ENCODE measurements around the gene RNF141.
A peak's percentile ranks its signal among the peaks of the same experiment; 100 is the strongest.

The RNF141 gene

DNA sequence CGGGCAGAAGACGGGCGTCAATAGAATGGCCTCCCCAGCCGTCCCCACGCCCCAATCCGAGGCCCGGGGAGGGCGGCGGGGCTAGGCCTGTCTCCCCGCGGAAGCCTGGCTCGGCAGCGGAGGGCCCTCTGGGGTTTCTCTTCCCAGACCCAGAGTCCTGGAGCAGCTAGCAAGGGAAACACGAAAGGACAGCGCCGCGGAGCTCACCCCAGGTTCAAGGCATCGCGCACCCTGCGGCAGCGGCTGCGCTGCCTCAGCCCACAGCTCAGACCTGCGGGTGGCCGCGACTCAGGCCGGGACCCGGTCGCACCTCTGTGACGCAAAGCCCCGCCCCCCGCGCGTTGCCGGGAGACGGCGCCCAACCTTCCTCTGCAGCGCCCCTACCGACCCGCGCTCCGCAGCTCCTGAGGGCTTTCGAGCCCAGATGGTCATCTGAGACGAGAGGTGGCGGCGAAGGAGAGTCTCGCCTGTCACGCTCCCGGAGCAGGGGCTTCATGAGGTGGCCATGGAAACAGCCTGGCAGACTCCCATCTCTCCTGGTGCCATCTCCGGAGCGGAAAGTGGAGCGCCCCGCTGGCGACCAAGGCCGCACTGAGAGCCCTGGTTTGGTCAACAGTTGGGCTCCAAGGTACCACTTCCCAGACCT, at the start of gene RNF141:
Gene RNF141 (minus strand): TSS at position 273 of the 646 bp plus-strand sequence. CDS start 7,029 bp downstream, outside the sequence.
- peak; percentile 98 for DNase-seq

GRCh38 chr11:10590218-10590915, 49.4 kb upstream of the RNF141 start:
- DNase-seq: no peak

DNA sequence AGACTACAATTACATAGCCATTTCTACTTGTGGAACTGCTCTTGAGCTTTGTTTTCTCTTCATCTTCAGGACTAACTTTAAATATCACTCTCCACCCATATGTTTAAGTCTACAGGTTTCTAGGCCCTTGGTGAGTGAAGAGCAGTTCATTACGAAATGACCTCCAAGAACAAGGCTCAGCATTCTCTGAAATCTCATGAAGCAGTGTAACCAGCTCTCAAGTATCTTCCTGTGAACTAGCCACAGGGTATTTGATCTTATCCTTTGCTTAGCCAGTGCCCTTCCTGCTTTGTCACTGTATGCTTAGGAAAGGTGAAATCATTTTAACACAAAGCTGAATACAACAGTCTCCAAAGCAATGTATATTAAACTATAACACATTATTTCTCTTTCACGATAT, 47.9 kb upstream of the RNF141 start:
- DNase-seq: no peak

DNA sequence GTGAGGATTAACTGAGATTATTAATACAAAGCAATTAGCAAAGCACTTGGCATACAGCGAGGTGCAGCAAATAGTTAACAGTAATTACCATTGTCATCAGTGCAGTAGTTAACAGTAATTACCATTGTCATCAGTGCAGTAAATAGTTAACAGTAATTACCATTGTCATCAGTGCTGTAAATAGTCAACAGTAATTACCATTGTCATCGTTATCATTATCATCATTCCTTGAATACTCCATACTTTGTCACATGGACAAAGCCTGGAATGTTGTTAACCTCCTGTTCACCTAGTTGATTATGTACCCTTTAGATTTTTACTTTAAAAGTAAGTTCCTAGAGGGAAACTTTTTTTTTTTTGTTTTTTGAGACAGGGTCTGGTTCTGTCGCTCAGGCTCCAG, 47.0 kb upstream of the RNF141 start:
- DNase-seq: no peak

GRCh38 chr11:10587388-10587787, 46.4 kb upstream of the RNF141 start:
- DNase-seq: no peak

DNA sequence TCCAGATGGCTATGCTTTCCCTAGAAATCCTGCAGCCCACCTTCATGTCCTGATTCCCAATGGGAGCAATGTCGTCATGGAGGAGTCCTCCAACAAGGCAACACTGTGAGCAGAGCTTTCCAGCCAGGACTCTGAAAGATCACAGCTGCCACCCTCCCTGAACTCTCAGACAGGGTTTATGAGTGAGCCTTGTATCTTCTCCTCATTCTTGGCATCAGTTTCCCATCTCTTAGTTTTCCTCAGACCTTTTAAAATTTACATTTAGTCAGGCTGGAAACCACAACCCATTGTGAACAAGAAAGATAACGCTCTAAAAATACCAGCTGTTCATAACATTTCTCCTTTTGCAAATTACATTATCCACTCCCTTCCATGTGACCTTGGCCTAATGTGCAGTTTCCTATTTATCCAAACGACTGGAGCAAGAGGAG, 43.1 kb upstream of the RNF141 start:
- DNase-seq: no peak

- no peak for DNase-seq
Measured at GRCh38 chr11:10581481-10582019, 40.6 kb upstream of the RNF141 start.

- no peak for DNase-seq
Measured at GRCh38 chr11:10580623-10581022, 39.6 kb upstream of the RNF141 start.

DNA sequence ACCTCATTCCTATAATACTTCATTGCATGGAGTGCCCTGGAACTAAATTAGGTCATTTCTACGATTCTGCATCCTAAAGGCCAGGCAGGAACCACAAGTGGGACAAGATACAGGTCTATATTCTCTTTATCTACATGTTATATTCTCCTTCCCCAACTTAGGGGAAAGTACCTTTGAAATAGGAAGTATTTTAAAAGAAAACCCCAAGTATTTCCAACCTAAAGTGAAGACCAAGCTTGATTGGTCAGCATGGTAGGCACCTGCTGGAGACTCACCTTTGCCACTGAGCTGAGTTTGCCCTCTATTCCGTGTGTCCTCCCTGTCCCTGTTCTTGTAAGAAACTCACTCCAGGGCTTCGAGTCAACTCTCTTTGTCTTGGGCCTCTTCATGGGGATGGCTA, 38.7 kb upstream of the RNF141 start:
- DNase-seq: no peak

- no peak for DNase-seq
Measured at GRCh38 chr11:10576035-10576398, 35.0 kb upstream of the RNF141 start.

DNA sequence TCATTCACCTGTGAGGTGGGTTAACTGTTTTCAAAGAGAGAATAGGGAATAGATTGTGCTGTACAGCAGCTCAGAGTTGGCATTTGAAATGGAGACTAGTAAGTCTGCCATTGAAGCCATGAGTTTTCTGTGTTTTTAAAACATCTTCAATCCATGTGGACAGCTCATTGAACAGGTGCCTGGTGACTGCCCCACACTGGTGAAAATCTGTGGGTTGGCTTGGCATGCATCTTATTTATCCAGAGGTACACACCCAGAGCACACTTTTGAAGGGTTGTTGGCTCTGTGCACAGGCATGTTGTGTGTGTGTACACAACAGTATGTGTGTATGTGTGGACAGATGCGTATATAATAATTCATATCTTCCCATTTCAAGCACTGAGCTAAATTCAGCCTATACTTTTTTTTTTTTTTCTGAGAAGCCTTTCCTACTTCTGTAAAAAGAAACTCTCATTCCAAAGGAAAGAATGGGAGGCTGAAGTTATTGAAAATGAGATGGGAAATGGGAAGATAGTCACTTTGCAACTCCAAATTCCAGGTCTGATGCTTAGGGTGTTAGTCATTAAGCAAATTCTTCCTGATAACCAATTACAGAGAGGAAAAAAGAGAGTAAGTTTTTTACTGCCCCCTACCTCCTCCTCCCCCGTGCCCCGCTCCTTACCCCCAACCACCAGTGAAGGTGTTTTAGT, 34.5 kb upstream of the RNF141 start:
- DNase-seq: no peak

- DNase-seq: no peak
Measured at GRCh38 chr11:10573556-10573955, 32.6 kb upstream of the RNF141 start.

- DNase-seq: no peak
Measured at GRCh38 chr11:10573028-10573427, 32.0 kb upstream of the RNF141 start.

GRCh38 chr11:10572533-10572932, 31.5 kb upstream of the RNF141 start:
- no peak for DNase-seq

DNA sequence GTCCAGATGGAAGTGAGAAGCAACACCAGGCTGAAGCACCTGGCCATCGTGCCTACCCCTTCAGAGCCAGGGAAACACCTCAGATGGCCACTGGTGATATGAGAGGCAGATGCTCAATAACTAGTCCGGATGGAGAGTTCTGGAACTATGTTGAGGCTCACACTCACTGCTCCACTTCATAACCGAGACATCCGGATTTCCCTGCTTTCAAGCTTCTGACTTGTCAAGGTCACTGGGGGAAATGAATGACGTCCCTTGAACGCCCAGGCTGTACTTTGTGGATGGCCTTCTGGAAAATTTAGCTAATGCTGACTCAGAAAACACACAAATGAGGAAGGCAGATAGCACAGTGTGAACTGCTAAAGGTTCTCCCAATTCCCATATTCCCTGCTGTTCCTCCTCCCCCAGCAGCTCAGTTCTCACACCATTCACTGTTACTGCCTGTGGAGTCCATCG, 27.5 kb upstream of the RNF141 start, which contains the start of gene LYVE1:
Gene LYVE1 (minus strand): TSS at position 180 of the 456 bp plus-strand sequence. CDS start 133 bp downstream, at position 47.
- DNase-seq: no peak

- no peak for DNase-seq
Measured at GRCh38 chr11:10567446-10567845, 26.5 kb upstream of the RNF141 start.

DNA sequence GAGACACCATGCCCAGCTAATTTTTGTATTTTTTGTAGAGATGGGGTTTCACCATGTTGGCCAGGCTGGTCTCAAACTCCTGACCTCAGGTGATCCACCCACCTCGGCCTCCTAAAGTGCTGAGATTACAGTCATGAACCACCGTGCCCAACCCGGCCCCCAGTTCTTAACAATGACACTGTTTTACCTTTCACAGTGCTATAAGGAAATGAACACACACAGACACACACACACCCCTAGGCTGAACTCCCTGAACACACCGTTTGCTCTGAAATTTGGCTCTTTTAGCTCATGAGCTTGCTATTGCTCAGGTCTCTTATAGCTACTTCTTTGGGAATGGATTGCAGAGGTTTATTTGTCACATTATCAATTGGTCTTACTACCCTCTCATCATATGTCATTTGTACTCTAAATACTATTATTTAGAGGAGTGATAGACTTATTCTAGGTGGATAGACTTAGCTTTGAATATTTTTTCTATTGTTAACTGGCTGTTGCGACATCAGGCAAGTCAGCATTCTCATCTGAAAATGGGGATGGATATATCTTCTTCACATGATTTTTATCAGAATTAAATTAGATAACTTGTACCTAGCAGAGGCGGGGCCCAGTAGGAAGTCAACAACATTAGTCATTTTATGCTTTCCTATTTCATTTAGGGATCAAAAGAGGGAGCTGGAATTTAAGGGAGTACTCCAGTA, 25.4 kb upstream of the RNF141 start:
- no peak for DNase-seq

DNA sequence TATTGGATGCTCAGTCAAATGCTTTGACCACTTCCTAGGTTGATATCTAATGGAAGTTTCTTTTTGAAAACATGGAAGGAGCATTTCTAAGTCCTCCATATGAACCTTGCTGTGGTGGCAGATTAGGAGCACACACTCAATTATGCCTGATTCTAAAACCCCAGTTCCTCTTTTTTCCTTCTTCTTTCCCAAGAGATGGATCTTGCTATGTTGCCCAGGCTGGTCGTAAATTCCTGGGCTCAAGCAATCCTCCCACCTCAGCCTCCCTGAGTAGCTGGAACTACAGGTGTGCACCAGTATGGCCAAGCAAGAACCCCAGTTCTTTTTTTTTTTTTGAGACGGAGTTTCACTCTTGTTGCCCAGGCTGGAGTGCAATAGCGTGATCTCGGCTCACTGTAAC, 24.5 kb upstream of the RNF141 start:
- DNase-seq: no peak

DNA sequence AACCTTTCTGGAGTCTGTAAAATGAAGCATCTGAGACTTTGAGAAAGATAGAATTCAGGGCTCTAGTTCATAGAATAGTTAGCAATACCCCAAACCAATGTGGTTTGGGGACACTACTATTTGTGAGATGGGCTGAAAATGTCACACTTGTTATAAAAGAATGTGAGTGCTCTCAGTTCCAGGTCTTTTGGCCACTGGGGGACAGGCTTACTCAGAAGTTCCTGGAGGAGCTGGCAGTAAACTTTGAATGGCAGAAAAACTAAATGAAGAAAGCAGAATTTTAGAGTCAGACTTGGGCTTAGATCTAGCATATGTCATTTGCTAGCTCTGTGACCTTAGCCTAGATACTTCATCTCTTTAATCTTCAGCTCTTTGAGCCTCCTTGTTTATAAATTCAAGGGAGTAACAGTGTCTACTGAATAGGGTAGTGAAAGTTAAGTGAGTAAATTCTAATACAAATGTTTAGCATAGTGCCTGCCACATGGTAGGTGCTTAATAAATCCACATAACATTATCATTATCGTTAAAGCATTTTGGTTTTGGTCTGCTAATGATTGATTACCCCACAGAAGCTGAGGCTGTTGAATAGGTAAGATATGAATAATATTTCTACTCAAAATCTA, 23.8 kb upstream of the RNF141 start:
- no peak for DNase-seq

DNA sequence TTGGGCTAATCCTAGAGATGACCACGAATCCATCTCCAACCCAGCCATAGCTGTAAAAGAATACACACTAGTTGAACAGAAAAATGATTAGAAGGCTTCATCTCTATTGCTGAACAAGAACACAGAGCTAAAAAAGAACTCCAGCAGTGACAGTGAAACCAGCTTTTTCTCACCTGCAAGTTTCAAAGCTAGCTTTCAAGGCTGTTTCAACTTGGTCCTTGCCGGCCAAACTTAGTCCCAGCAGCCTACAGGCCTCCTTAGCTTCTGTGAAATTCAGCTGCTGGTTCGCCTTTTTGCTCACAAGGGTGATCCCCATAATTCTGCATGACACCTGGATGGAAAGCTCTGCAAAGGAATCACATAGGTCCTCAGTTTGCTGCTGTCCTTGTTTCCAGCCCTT, 23.0 kb upstream of the RNF141 start:
- no peak for DNase-seq

GRCh38 chr11:10561947-10562346, 21.0 kb upstream of the RNF141 start:
- no peak for DNase-seq

DNA sequence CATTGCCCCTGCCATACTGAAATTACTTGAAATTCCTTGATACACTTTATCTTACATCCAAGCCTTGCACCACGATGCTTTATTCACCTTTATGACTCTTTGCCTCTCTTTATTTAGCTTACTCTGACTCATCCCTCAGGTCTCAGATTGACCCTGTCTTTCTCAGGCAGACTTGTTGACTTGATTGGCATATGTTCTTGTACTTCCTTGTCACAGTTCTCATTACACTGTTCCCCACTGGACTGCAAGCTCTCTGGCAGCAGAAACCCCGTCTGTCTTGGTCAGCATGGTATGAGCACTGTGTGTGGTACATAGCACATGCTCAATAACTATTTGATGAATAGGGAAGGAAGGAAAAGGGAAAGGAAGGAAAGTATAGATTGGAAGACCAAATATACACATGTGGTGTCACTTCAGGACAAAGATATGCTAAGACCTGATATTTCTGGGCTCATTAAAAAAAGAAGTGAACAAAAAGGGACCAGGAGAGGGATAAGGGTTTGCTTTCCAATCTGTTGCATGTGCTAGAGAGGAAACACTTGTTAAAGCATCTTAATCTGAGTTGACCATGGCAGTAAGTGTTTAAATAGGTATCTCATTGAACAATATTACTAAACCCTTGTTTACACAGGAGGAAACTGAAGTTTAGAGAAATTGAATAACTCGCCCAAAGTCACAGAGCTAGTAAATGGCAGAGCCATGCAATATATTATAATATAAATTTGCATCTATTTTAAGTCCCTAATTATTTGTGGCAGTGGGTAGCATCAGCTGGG, 20.2 kb upstream of the RNF141 start:
- DNase-seq: no peak

Data from activated CD4-positive, CD25-positive, alpha-beta regulatory T cell treated with anti-CD3 and anti-CD28 coated beads, Interleukin-2, amount 50 U/mL, for 72 hours (primary cell).